ENCODE measurements around the gene STXBP1. TPM values are rescaled to one million over a fixed set of nuclear protein-coding genes. Genes with fewer than 3 reads are reported as not detected.
A peak's percentile ranks its signal among the peaks of the same experiment; 100 is the strongest.

STXBP1 gene
- total RNA-seq, 1 experiment from 2014 or later, result 8.0 TPM

DNA sequence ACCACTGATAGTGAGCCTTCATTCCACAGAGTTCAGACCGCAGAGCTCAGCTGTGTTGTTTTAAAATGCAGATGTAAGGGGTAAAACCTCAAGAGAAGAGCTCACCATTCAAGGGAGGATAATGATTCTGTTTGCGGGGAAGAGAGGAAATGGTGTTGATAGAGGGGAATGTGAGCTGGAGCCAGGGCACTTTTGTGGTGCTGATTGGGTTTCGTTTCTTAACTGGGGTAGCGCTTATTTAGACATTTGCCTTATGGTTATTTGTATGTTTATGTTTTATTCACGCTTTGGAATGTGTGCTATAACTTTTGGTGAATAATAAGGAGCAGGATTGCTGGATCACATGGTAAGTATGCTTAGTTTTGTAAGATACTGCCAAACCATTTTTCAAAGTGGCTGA is 42.5 kb downstream of the STXBP1 start:
- DNase-seq (ENCODE audit: low spot score), result no peak

- no peak for DNase-seq (ENCODE audit: low spot score)
These were observed 46.4 kb downstream of the STXBP1 start for GRCh38 chr9:127658428-127658827.

GRCh38 chr9:127660886-127661741 is 49.0 kb downstream of the STXBP1 start:
- DNase-seq (ENCODE audit: low spot score), result peak; percentile 35

- no peak for DNase-seq (ENCODE audit: low spot score)
These were observed 50.5 kb downstream of the STXBP1 start for GRCh38 chr9:127662617-127663016.

DNA sequence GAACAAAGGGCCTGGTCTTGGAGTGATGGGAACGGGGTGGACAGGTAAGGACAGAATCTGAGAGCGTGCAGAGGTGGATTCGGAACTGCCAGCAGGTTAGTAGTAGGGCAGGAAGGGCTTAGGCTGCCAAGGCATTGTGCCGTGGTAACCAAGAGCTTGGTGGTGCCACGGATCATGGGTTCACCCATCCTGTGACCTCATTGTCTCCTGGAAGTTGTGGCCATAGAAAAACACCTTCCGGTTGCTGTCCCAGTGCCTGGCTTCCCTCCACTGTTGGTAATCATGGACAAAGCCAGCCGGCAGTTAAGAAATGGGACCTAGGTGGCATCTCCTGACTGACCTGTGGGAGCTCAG is 52.2 kb downstream of the STXBP1 start:
- no peak for DNase-seq (ENCODE audit: low spot score)

GRCh38 chr9:127664678-127665507 is 52.8 kb downstream of the STXBP1 start:
- DNase-seq (ENCODE audit: low spot score), result no peak

GRCh38 chr9:127667127-127667844 is 55.2 kb downstream of the STXBP1 start:
- no peak for DNase-seq (ENCODE audit: low spot score)

DNA sequence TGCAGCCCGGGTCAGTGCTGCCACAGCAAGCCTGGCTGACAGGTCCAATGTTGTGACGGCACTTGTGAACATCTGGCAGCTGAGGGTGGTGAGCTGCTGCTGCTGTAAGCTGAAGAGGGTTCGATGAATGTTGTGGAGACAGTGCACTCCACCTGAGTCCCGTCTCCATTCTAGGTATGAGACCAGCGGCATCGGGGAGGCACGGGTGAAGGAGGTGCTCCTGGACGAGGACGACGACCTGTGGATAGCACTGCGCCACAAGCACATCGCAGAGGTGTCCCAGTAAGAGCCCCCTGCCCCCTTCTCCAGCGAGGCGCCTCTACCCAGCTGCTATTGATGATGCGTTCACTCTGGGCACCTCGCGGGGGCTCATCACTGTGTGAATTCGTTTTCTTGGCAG is 55.8 kb downstream of the STXBP1 start:
- no peak for DNase-seq (ENCODE audit: low spot score)

- DNase-seq (ENCODE audit: low spot score), result no peak
These were observed 61.2 kb downstream of the STXBP1 start for GRCh38 chr9:127673234-127673633.

- no peak for DNase-seq (ENCODE audit: low spot score)
These were observed 64.6 kb downstream of the STXBP1 start for GRCh38 chr9:127676638-127677037.

GRCh38 chr9:127679506-127679905 is 67.4 kb downstream of the STXBP1 start:
- no peak for DNase-seq (ENCODE audit: low spot score)

DNA sequence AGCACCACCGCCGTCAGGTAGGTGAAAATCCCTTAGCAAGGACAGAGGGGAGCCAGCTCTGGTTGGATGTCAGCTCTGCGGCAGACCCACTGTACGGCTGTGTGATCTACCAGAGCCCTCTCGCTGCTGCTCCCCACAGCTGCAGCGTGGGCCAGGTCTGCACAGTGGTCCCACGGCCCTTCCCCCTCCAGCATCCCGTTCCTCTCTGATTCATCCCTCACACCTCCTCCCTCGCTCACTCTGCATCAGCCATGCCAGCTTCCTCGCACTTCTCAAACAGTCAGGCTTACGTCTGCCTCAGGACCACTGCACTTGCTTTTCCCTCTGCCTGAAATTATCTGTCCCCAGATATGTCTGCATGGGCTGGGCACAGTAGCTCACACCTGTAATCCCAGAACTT is 68.1 kb downstream of the STXBP1 start:
- DNase-seq (ENCODE audit: low spot score), result no peak

GRCh38 chr9:127680846-127681245 is 68.8 kb downstream of the STXBP1 start:
- DNase-seq (ENCODE audit: low spot score), result no peak

DNA sequence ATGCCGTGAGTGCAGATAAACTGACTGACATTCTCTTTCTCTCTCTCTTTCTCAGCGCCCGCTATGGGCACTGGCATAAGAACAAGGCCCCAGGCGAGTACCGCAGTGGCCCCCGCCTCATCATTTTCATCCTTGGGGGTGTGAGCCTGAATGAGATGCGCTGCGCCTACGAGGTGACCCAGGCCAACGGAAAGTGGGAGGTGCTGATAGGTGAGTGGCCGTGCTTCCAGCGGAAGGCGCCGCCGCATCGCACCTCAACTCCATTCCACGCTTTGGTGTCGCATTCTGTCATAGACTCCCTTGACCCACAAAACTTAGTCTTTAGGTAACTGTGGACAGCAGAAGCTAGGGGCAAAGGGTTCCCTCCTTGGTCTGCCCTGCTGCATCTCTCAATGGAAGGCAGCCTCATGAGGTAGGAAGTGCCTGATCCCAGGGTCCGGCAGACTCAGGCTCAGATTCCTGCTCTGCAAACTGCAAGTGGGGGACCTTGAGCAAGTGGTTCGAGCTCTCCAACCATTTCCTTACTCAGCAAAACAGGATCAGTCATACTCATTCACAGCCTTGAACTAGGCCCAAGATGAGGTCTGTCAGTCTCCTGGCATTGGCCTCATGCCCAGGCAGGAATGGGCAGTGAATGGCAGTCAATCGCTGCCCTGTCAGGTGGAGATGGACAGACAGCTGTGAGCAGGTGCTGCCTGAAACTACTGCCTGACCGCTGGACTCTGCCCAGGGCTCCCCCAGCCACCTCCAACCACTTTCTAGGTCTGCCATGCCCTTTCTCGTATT is 70.5 kb downstream of the STXBP1 start:
- DNase-seq (ENCODE audit: low spot score), result no peak

GRCh38 chr9:127683723-127684122 is 71.6 kb downstream of the STXBP1 start:
- no peak for DNase-seq (ENCODE audit: low spot score)

GRCh38 chr9:127684576-127684975 is 72.5 kb downstream of the STXBP1 start:
- DNase-seq (ENCODE audit: low spot score), result no peak

DNA sequence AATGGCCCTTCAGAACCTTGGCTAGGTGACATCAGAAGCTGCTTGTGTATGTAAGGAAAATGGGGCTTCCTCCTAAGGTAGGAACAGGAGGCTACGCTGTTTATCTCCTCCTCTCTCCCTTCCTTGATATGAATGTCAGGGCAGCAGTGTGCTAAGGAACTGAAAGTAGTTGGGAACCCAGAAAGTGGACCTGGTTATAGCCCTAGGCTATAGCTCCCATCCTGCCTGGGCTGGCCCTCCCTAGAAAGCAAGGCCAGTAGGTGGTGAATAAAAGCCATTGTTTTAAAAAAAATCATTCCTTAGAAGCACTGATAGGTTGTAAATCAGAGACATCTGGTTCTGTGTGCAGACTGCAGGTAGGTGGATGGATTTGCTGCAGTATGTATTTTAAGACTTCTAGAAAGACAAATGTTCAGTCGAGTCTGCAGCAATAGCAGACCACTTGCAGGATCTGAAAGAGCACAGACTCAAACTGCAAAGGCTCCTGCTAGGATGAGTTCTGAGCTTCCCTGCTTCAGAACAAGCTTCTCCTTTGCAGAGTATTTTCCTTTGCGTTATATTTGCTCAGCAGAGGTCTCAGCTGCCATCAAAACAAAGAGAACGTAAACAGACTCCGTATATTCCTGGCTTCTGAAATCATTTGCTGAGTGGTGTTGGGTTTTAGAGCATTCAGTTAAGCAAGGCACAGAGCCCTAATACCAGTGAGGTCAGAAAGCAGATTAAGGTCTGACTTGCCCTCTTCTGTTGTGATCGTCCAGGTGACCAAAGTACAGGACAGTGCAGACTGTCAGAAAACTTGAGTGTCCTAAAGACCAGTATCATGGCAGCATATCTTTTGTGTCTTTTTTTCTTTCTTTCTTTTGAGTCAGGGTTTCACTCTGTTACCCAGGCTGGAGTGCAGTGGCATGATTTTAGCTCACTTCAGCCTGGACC is 74.7 kb downstream of the STXBP1 start:
- no peak for DNase-seq (ENCODE audit: low spot score)

DNA sequence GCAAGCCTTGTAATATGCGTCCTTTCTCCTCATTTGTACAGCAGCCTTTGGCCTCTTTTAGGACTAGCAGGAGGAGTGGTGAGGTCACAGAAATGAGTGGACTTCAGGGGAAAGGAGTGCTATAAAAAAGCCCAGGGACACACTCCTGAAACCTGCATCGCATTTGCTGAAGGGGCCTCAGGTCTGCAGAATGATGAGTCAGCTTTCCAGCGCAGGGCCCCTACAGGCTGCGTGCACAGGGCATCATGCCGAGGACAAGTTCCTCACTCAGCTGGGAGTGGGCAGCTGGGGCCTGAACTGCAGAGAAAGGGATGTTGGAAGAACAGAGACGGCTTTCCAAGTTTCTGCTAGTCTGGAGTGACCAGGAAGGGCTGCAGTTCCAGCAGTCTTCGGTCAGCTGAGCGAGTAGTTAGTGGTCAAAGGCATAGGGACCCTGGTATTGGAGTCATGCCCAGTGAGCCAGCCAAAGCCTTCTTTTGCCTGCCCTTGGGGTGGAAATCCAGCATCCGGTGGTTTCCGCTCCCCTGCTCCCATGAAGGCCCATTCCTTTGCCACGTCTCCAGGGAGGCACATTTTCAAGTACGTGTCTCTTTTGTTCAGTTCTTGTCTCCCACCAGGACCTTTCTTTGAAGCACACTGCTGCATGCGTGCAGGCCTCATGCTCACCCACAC is 77.4 kb downstream of the STXBP1 start:
- DNase-seq (ENCODE audit: low spot score), result no peak

- DNase-seq (ENCODE audit: low spot score), result no peak
These were observed 78.7 kb downstream of the STXBP1 start for GRCh38 chr9:127690735-127691134.

DNA sequence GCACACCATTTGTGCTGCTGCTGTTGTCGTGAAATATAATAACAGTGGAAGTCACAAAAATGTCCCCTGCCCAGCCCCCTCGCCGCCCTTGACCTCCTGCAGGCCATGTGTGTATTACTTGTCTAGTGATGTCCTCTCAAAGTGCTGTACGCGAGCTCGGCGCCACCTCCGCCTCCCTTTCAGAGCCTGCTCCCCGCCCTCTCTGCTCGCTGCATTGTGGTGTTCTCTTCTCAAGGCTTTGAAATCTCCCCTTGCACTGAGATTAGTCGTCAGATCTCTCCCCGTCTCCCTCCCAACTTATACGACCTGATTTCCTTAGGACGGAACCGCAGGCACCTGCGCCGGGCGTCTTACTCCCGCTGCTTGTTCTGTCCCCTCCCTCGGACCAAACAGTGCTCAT is 80.0 kb downstream of the STXBP1 start:
- DNase-seq (ENCODE audit: low spot score), result no peak

Data from HT-29 (cell line).